SHP77 (cell line): ENCODE results near the gene RAB35.

ENCODE experiments used
- DNase-seq, 2 experiments: peaks; one replicate each; lab custom pipeline; 2025; lab: John Stamatoyannopoulos, UW

RAB35 gene

DNA sequence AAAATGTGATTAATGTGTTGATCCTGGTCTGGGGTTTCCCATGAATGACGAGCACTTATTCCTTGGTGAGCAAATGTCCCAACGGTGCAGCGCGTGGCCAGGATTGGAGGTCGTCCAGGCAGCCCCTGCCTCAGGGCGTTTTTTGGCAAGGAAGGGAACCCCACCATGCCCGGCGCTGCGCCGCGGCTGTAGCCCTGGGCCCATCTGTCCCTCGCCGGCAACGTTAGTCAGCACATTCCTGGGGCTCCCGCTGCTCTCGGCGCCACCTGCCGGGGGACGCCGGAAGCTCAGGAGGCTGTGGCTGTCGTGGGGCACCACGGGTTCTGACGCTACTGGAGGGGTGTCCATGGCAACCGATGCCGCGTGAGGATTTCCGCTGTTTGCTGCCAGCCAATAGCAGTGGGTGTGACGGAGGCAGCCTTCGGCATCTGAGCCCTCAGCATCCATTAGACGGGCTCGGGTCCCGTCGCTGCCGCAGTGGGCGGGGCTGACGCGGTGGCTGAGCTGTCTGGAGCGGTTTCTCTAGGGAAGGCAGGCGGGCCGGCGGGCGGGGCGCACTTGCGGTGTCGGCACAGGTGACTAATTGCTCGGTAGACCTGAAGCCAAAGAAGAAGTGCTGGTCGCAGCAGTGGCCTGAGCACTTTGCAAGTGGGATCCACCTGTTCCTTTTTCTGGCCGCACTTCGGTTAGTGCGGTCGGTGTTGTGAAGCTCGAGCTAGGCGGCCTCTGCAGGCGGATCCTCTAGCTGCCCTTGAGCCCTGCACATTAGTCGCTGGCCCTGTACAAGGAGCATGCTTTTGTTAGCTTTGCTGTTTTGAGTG, 29.5 kb downstream of the RAB35 start:
- DNase-seq: peak; percentile 99 to 100

DNA sequence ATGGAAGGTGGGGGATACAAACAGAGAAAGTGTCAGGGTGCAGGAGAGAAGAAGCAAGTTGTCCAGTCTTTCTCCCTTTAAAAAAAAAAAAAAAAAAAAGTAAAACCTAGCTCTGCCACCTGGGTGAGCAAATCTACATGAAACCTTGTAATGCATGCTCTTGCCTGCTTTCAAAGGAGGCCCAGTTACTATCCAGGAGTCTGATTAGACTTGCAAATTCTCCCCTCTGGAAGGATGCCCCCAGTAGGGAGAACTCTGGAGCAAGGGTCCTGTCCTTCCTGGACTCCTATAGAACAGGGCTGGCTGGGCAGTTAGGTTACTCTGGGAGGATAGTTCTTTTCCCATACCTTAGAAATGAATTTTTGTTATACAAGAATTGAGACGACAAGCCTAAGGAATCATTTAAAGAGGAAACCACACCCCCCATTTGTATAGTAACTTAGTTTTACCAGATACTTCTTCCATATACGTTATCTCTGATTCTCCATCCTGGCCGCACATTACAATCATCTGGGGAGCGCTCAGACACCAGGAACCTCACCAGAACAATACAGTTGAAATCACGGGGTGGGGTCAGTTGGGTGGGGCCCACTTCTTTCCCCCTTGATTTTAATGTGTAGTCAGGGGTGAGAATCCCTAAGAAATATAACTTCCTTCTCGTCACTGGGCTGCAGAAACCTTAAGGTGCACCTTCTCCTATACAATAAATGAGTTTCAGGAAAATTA, 30.5 kb downstream of the RAB35 start:
- no peak for DNase-seq

DNA sequence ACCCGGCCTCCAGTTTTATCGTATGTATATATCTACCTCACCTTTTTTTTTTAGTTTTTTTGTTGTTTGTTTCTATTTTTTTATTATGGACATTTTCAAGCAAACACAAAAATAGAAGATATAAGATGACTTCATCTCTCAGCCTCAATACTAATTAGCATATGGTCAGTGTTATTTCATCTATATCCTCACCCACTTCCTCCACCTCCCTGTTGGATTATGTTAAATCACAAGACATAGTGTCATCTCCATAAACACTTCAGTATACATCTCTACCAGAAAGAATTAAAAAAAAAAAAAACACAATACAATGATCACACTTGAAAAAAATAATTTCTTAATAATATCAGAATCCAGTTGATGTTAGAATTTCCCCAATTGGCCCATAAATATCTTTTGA, 34.9 kb downstream of the RAB35 start:
- DNase-seq: no peak

DNA sequence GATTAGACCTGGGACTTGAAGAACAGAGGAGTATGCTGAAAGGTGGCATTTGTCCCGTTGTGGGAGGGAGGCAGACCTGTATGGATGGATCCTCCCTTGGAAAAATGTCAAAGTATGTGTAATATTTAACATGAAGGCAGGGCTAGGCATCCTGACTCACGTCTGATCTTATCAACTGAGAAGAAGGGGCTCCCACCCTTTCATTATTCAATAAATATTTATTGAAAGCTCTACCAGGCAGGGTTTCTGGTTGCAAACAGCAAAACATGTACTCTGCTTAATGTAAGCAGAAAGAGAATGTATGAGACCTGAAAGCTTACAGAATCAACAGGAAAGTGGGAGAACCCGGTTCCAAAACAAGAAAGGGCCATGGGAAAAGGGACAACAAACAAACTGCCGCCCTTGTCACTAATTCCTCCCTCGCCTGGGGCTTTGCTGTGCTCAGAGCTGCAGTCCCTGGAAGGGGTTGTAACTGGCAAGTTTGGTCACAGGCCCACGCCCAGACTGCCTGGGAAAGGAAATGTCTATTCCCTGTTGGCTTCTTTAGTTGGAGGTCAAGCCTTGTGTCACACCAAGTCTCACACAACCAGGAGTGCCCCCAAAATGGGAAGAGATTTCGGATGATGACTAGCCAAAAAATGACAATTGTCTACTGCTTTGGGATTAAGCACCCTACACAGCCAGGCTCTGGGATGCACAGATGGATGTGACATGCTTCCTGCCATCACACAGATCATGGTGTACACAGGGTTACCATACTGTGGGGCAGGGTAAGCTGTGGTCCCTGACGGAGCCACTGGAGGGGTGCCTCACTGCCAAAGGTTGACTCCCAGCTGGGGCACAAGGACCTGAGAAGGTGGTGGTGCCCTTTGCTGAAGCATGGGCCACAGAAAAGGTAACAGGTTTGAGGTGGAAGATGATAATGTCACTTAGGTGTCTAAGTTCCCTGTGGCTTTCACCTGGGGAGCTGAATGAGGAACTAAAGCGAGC, 36.8 kb downstream of the RAB35 start:
- DNase-seq: no peak

DNA sequence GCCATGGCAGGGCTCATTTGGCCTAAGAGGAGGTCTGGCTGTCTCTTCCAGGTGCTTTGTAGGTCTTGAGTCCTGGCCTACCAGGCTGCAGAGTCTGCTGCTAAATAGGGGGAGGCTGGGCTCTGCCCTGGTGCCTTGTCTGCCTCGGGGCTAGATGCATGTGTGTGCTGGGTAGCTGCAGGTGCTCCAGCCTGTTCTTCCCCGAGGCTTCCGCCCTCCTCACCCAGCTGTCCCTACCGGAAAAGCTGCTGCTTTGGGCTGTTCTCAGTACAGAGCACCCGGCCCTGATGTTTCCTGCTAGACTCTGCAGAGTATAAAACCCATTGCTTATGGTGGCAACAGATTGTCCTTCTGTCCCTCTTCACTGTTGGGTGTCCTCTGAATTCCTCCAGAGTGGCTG, 37.7 kb downstream of the RAB35 start:
- no peak for DNase-seq

DNA sequence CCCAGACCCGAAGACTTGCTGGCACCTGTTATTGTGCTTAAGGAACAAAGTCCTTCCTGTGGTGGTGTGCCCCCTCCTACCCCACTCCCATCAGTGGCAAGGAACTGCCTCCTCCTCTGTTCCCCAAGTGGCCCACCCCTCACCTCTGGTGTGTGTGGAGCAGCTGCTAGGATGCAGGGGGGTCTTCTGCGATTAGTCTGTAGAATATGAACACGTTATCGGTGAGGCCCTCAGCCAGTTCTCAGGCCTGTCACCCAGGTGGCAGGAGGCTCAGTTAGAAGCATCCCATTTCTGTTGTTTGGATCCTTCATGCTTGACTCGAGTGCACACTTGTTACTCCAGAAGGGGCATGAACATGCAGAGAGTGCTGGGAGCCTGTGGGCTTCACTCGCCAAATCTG, 39.3 kb downstream of the RAB35 start:
- no peak for DNase-seq

DNA sequence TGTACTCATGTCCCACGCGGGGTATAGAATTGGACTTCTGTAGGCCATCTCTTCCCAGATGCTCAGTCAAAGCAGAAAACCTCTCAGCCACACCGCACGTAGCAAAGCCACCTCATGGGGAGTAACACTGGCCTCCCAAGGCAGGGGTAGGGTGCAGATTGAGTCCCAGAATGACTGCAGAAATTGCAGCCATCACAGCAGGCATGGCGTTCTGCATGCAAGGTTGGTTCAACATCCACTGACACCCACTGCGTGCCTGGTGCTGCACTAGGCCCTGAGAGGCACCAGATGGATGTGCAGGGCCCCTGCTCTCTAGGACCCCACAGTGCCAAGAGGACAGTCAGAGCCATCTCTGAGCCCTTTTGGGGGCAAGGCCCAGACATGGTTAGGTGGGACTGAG, 39.9 kb downstream of the RAB35 start:
- DNase-seq: no peak

DNA sequence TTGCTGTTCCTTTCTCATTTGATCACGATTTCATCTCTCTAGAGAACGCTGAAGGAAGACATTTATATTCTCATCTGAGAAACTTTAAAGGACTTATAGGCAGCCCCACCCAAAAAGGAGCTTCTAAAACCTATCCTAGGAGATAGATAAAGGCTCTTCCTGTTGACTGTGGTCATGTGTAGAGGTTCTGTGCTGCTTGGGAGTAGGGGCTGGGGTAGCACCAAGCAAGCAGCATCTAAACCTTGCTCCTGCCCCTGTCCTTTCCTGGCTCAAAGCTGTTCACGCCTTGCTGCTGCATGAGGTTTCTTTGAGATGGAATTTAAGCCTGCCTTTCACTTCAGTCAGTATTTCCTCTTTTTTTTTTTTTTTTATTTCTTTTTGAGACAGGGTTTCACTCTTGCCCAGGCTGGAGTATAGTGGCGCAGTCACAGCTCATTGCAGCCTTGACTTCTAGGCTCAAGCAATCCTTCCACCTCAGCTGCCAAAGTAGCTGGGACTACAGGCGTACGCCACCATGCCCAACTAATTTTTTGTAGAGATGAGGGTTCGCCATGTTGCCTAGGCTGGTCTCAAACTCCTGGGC, 41.4 kb downstream of the RAB35 start:
- no peak for DNase-seq

DNA sequence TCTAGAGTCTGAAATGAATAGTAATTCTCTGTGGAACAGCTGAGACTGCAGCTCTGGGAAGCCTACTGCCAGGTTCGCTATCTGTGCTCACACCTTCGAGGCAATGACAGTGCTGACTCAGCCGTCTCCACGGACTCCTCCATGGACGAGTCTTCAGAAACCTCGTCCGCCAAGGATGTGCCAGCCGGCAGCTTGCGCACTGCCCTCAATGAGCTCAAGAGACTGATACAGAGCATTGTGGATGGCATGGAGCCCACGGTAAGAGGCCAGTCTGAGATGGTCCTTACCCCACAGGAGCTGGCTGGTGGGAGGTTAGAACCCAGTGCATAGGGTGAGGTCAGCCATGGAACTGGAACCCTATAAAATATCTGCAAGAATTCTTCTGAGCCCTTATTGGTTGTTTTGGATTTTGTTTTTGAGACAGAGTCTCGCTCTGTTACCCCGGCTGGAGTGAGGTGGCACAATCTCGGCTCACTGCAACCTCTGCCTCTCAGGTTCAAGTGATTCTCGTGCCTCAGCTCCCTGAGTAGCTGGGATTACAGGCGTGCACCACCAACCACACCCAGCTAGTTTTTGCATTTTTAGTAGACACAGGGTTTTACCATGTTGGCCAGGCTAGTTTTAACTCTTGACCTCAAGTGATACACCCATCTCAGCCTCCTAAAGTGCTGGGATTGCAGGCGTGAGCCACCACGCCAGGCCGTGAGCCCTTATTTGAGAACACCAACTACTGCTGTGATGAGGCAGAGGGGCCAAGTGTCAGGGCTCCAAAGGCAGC, 43.9 kb downstream of the RAB35 start:
- no peak for DNase-seq

DNA sequence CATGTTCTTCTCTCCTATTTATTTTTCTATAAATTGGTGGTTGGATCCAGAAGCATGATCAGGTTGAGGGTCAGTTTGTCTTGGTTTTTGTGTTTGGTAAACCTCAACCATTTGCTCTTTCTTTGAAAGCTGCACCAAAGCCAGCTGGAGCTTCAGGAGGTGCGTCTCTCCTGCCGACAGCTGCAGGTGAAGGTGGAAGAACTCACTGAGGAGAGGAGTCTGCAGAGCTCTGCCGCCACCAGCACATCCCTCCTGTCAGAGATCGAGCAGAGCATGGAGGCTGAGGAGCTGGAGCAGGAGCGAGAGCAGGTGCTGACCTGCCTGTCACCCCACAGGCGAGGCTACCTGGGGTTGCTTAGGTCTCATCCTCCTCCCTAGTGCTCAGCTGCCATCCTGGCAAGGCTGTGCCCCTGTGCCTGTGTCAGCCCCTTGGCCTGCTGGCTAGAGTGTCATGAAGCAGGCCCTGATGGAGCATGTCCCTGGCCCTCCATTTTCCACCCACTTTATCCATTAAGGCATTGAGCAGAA, 45.0 kb downstream of the RAB35 start:
- DNase-seq: no peak

DNA sequence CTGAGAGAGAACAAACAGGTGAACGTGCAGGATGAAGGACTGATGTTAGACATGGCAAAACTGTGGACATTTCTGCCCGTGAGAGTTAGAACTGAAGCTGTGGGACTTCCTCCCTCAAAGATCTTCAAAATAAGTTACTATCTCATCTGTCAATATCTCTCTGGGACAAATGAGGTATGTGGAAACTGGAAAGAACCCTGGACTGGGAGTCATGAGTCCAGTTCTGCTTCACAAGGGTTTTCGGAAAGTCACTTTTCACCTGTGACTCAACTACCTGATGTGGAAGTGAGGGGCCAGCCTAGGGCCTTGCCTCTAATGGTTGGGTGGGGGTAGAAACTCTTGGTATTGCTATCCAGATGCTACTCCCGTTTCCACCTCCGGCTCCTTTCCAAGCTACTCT, 47.3 kb downstream of the RAB35 start:
- no peak for DNase-seq

DNA sequence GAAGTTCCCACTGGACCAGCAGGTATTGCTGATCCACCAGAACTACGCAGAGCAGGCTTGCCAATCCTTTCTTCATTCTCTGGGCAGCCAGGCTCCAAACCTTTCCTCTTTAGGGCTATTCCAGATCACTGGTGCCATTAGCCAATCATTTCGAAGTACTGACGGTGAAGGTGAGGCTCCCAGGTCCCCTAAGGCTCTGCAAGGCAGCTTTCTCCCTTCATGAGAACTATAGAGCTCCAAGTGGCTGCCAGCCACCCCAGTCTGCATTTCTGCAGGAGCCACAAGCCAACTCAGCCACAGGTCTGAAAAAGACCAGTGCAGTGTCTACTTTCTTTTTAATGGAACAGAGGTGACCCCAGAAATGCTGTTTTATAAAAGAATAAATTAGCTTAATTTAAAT, 48.7 kb downstream of the RAB35 start:
- no peak for DNase-seq

DNA sequence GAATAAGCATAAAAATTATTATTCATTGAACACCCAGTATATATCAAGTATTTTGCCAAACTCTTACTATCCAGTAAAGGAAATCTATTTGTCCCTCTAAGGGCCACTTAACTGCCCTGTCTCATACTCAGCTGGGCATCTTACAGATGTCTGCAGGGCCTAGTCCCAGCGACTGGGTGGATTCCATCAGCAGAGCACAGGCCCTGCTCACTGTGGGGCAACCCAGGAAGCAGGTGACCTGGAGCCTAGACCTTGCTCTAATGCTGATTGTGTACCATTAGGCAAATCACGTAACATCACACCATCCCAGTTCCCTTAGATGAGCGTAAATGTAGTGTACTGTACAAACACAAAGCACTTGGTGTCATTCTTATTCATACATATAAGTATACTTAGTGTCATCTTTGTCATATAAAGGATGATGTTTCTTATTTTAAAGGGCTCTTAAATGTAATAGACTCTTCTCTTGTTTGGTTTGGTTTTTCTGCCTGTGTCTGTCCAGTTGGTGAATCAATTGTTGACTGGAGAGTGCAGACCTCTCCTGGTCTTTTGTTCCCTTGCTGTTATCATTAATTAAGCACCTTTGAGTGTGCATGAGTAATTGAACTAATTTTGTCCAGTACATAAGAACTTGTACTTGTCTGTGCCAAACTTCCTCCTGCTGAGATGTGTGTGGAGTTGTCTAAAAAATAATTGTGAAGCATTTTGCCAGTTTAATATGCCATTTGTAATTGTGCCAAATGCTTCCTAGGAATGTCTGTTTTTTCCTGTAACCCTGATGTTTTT, 49.3 kb downstream of the RAB35 start:
- DNase-seq: peak in 1 of 2 experiments; percentile 16

DNA sequence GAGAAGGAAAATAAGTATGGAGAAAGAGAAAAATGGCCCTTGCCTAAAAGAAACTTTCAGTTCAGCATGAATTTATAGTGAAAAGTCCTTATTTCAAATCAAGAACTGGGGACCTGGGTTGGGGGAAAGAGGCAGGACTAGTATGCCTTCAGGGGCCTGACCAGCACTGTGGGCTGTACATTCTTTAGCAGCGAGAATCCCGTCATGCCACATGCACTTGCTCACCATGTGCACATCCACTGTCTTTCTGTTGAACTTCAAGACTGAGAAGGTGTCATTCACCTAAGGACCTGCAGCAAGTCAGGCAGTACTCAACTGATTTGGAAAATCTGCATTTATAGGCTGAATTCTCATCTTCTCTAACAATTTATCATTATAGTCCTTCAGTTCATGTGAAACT, 50.2 kb downstream of the RAB35 start:
- no peak for DNase-seq

DNA sequence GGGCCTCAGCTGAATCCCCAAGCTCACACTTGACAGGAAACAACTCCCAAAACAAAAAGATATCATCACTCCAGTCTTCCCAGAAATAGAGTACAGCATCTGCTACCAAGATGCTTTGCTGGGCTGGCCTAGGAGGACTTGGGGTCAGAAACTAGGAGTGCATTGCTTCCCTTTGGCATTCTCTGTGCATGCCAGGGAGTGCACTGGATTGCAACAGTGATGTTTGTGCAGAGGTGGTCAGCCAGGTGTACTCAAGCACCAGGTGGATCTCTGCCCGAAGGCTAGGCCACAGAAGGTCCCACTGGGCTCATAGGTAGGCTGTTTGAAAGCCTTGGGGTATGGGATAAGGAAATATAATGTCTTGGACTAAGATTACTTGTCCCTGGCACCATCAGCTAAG, 51.1 kb downstream of the RAB35 start:
- no peak for DNase-seq

DNA sequence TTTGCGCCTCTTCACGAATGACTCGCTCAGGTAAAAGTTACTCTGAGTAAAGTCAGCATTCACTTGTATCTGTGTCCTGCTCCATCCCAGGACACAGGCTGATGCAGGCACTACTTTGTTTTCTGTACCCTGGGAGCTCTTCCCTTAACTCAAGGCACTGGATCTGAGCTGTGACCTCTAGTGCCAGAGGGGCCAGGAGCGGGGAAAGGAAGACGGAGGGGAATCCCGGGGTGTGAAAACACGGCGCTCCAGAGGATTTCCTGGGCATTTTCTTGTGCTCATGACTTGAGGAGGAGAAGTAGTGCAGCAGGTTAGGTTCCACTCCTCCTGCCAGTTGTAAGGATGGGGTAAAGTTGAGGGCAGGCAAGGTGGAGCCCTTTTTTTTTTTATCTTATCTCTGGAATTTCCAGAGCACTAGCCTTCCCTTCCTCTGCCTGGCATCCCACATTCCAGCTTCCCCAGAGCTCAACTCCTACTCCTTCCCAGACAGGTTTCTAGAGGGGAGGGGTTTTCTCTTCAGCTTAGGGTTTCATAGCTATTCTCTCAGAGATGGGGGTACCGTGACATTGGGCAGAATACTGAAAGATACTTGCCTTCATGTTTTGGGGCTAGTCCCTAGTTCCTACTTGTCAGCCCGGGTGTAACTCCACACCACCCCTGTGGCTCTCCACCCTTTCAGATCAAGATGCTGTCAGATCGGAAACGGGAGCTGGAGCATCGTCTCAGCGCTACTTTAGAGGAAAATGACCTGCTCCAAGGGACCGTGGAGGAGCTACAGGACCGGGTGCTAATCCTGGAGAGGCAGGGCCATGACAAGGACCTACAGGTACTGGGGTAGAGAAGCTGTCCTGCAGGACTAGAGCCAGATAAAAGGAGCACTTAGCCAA, 52.3 kb downstream of the RAB35 start:
- no peak for DNase-seq

DNA sequence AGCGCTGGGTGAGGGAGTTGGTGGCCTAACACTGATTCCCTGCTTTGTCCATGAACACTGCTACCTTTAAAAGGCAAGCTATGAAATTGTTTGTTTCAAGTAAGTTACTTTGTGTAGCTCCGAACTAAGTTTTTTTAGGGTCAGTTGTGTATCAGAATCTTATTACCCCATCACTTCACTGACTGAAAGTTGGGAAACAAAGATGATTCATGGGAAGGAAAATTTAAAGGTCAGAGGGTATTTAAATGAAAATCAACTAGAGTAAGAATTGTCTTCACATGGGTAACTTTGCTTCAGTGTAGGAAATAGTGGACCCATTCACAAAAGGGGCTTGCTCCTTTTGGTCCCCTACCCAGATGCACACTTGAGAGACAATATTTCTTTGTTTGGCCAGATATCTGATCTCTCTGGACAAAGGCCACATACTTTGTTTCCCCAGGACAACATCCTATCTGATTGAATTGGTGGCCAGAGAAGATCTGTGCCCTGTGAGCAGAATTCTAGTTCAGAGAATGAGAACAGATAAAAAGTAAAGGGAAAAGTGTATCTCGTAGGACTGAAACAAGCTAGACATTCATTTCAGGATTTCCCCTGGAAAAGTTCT, 53.5 kb downstream of the RAB35 start:
- no peak for DNase-seq

DNA sequence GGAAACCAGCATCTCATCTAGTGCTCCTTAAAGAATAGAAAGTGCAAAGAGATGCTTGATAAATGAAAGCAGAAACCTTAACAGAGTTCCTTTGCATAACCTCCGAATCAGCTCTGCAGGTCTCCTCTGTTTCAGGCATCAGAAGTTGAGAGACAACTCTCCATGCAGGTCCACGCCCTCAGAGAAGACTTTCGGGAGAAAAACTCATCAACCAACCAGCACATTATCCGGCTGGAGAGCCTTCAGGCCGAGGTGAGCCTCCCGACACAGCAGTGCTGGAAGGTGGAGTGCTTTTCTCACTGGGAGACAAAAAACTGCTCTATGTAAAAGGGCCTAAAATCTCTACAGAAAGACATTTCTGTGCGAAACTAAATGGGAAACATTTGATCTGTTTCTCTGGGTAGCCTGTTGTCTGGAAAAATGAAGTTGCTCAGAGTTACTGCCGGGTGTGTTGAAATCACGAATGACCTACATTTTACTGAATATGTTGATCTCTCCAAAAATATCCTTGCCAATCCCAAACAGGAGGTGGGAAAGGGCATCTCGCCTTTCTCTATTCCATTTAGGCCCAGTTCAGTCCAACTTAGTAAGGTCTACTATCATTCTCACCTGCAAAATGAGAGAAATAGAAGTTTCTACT, 54.9 kb downstream of the RAB35 start:
- no peak for DNase-seq
